AG09309 (cell line): ENCODE results near the gene AK8.
"Not testable (repeated sequence)": the region's sequence is repeated elsewhere in the genome, so short reads cannot be mapped to it uniquely, and the experiment has no call there.

Experiments
- DNase-seq: peaks from one replicate; pipeline ENCODE4 v3.0.0-alpha.2; 2010; ENCODE audit warnings: low read depth
- H3K4me3 ChIP-seq: 2 replicates; pipeline ENCODE4 v1.5.1; 2011; ENCODE audit warnings: mild to moderate bottlenecking, low read depth, low read length, moderate library complexity; ENCODE audit not compliant: control insufficient read depth
- CTCF ChIP-seq: IDR thresholded peaks from 2 replicates; pipeline ENCODE4 v1.5.1; 2011; ENCODE audit warnings: mild to moderate bottlenecking, low read depth, low read length, inconsistent platforms; ENCODE audit not compliant: insufficient read depth, control insufficient read depth; ENCODE audit errors: missing control alignments

AK8 gene

GRCh38 chr9:132712753-132713152 is 165.3 kb downstream of the AK8 start:
- H3K4me3 ChIP-seq, result no peak overlapping the region
- no peak for TF ChIP-seq CTCF
- DNase-seq, result no peak

GRCh38 chr9:132711846-132712245 is 166.2 kb downstream of the AK8 start:
- no peak for DNase-seq
- no peak overlapping the region for H3K4me3 ChIP-seq
- TF ChIP-seq CTCF, result no peak

GRCh38 chr9:132711152-132711551 is 166.9 kb downstream of the AK8 start:
- not testable (repeated sequence) for DNase-seq

GRCh38 chr9:132710333-132710732 is 167.8 kb downstream of the AK8 start:
- TF ChIP-seq CTCF, result no peak
- DNase-seq, result no peak
- no peak overlapping the region for H3K4me3 ChIP-seq

More at GRCh38 chr9:132711152-132711551, 166.9 kb downstream of the AK8 start:
- not testable (repeated sequence) for H3K4me3 ChIP-seq

DNA sequence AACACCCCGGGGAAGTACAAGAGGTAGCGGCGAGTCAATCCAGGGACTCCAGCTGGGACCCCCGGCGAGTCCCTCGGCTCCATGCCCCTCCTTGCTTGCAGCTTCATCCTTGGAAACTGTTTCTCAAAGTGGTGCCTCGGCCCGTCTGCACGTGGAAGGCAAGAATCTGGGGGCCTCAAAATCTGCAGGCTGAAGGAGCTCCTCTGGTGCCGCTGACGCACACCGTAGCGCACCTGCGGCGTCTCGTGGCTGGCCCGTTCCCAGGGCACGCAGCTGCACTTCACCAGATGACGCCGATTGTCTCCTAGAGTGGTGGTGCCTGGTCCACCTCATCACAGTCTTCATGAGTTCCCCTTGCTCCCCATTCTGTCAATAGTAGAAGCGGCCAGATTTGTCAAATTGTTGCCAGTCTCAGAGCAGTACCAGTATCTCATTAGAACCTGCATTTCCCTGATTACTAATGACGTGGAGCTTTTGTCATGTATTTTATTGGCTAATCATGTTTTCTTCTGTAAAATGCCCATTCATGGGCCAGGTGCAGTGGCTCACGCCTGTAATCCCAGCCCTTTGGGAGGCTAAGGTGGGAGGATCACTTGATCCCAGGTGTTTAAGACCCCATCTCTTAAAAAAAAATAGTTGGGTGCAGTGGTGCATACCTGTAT is 169.2 kb downstream of the AK8 start:
- TF ChIP-seq CTCF, result no peak
- DNase-seq, result no peak
- no peak overlapping the region for H3K4me3 ChIP-seq

DNA sequence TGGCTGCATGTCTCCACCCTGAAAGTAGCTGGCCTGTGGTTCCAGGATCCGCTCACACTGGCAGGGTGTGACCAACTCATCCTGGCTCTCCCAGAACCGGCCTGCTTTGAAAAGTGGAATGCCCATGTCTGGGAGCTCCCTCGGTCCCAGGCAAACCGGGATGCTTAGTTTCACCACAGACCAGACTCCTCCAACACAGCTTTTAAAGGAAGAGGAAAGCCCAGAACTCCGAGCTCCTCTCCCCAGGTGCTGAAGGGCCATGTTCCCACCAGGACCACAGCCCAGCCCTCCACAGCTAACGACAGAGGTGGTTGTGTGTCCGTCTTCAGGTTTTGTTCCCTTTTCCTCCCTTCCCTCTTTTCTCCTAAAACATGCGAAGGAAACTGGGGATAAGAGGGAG is 169.8 kb downstream of the AK8 start:
- no peak overlapping the region for H3K4me3 ChIP-seq
- TF ChIP-seq CTCF, result no peak
- DNase-seq, result no peak

- TF ChIP-seq CTCF, result no peak
- DNase-seq, result no peak
- H3K4me3 ChIP-seq, result no peak overlapping the region
These were observed 174.7 kb downstream of the AK8 start for GRCh38 chr9:132703336-132703735.
